KMS-11 (cell line): ENCODE data around the gene LRFN2.

Experiments used
- H2AFZ ChIP-seq: fragments of 200-600 bp; sonication (generic); 2 replicates; pipeline ENCODE4 v1.6.1; 2016; ENCODE audit warnings: antibody characterized with exemption, mixed run types, low read depth
- H3K27ac ChIP-seq: fragments of 200-600 bp; sonication (generic); 2 replicates; pipeline ENCODE4 v1.6.1; 2016; ENCODE audit warnings: mild to moderate bottlenecking, mixed run types
- H3K27me3 ChIP-seq: fragments of 200-600 bp; sonication (generic); 2 replicates; pipeline ENCODE4 v1.6.1; 2017; ENCODE audit warnings: mild to moderate bottlenecking, low read depth, mixed run types, moderate library complexity; ENCODE audit not compliant: insufficient read depth
- H3K36me3 ChIP-seq: fragments of 200-600 bp; sonication (generic); 2 replicates; pipeline ENCODE4 v1.6.1; 2017; ENCODE audit warnings: mild to moderate bottlenecking, mixed run types; ENCODE audit not compliant: insufficient read depth
- H3K4me1 ChIP-seq: fragments of 200-600 bp; sonication (generic); 2 replicates; pipeline ENCODE4 v1.6.1; 2016; ENCODE audit warnings: mild to moderate bottlenecking, low read depth, mixed run types; ENCODE audit not compliant: poor library complexity, severe bottlenecking
- H3K4me2 ChIP-seq: fragments of 200-600 bp; sonication (generic); 2 replicates; pipeline ENCODE4 v1.7.0; 2016; ENCODE audit warnings: mild to moderate bottlenecking, mixed run types
- H3K4me3 ChIP-seq: fragments of 200-600 bp; sonication (generic); IDR thresholded peaks from 2 replicates; pipeline ENCODE4 v1.6.1; 2017; ENCODE audit warnings: low read depth, low read length, mixed read lengths; ENCODE audit not compliant: insufficient read depth
- H3K79me2 ChIP-seq: fragments of 200-600 bp; sonication (generic); 2 replicates; pipeline ENCODE4 v1.6.1; 2016; ENCODE audit warnings: low read depth, mixed run types; ENCODE audit not compliant: insufficient read depth
- H3K9ac ChIP-seq: fragments of 200-600 bp; sonication (generic); 2 replicates; pipeline ENCODE4 v1.6.1; 2016; ENCODE audit warnings: mild to moderate bottlenecking, mixed run types
- H4K20me1 ChIP-seq: fragments of 200-600 bp; sonication (generic); 2 replicates; pipeline ENCODE4 v1.6.1; 2016; ENCODE audit warnings: mild to moderate bottlenecking, mixed run types; ENCODE audit not compliant: insufficient read depth
- CTCF ChIP-seq: fragments of 200-600 bp; sonication (generic); conservative IDR thresholded peaks from 2 replicates; pipeline ENCODE4 v1.6.1; 2017; ENCODE audit warnings: low read depth, mild to moderate bottlenecking, antibody characterized with exemption, low read length, moderate library complexity, mixed read lengths

Gene LRFN2

GRCh38 chr6:40387127-40387870 lies 199.9 kb downstream of the LRFN2 start:
- Histone ChIP-seq H3K27ac (no peak overlapping the region), H3K4me3 (no peak overlapping the region), H3K4me2 (no peak overlapping the region), H3K4me1 (no peaks in the 10 kb centered on the region), H2AFZ (no peak overlapping the region), H4K20me1 (no peaks in the 10 kb centered on the region), H3K27me3 (no peaks in the 10 kb centered on the region), H3K9ac (no peak overlapping the region), H3K36me3 (no peaks in the 10 kb centered on the region), H3K79me2 (no peaks in the 10 kb centered on the region)
- TF ChIP-seq CTCF, result no peak

GRCh38 chr6:40386200-40386599 lies 201.0 kb downstream of the LRFN2 start:
- TF ChIP-seq CTCF, result no peak
- Histone ChIP-seq H3K4me3 (no peak overlapping the region), H3K27me3 (no peaks in the 10 kb centered on the region), H2AFZ (no peak overlapping the region), H3K4me2 (no peak overlapping the region), H3K79me2 (no peaks in the 10 kb centered on the region), H3K27ac (no peak overlapping the region), H4K20me1 (no peaks in the 10 kb centered on the region), H3K9ac (no peak overlapping the region), H3K4me1 (no peaks in the 10 kb centered on the region), H3K36me3 (no peaks in the 10 kb centered on the region)

GRCh38 chr6:40383348-40384115 lies 203.6 kb downstream of the LRFN2 start:
- Histone ChIP-seq H3K27me3 (no peaks in the 10 kb centered on the region), H3K4me1 (no peaks in the 10 kb centered on the region), H3K36me3 (no peaks in the 10 kb centered on the region), H4K20me1 (no peaks in the 10 kb centered on the region), H3K4me2 (no peak overlapping the region), H3K9ac (no peak overlapping the region), H3K4me3 (no peak overlapping the region), H3K79me2 (no peaks in the 10 kb centered on the region), H3K27ac (no peak overlapping the region), H2AFZ (no peak overlapping the region)
- no peak for TF ChIP-seq CTCF

- H3K27me3 ChIP-seq, result no peaks in the 10 kb centered on the region
- H3K4me3 ChIP-seq, result no peak overlapping the region
- no peak overlapping the region for H2AFZ ChIP-seq
- no peak overlapping the region for H3K27ac ChIP-seq
- TF ChIP-seq CTCF, result no peak
- H3K4me2 ChIP-seq, result no peak overlapping the region
- H3K36me3 ChIP-seq, result no peaks in the 10 kb centered on the region
- H4K20me1 ChIP-seq, result no peaks in the 10 kb centered on the region
- no peak overlapping the region for H3K9ac ChIP-seq
- H3K4me1 ChIP-seq, result no peaks in the 10 kb centered on the region
- no peaks in the 10 kb centered on the region for H3K79me2 ChIP-seq
Observed at GRCh38 chr6:40380271-40380670, 206.9 kb downstream of the LRFN2 start.
